ENCODE measurements around the gene SARDH.
"Not testable (repeated sequence)": the region's sequence is repeated elsewhere in the genome, so short reads cannot be mapped to it uniquely, and the experiment has no call there.

Gene SARDH

DNA sequence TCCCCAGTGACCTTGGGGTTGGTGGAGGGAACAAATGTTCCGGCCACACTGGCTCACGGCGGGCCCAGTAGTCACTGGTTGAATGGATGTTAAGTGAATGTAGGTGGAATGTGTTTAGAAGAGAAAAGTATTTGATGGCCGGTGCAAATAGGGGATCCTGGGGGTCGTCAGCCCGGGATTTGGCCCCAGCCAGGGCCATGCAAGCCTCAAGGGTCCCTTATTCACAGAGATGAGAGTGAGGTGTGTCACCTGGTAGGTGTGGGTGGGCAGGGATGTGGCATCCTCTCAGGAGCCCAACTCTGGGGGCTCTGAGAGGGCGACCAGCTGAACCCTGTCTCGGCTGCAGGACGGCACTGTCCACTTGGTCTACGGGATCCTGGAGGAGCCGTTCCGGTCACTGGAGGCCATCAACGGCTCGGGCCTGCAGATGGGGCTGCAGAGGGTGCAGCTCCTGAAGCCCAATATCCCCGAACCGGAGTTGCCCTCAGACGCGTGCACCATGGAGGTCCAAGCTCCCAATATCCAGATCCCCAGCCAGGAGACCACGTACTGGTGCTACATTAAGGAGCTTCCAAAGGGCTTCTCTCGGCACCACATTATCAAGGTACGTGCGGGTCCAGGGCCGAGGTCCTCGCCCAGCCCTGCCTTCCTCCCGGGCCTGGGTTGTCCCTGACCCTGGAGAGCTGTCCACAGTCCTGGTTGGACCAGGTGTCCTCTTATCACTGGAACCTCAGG is 96.1 kb downstream of the SARDH start:
- DNase-seq, result no peak

DNA sequence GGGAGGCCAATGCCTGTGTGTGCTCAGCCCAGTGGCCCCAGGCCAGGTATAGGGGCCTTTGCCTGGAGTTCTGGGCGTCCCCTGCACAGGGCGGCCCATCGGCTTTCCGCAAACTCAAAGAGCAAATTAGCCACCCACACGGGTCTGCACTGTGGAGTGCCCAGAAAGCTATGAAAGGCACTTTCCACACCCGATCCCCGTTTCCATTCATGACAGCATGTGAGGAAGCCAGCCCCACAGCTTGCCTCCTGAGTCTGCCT is 96.8 kb downstream of the SARDH start:
- DNase-seq, result no peak

DNA sequence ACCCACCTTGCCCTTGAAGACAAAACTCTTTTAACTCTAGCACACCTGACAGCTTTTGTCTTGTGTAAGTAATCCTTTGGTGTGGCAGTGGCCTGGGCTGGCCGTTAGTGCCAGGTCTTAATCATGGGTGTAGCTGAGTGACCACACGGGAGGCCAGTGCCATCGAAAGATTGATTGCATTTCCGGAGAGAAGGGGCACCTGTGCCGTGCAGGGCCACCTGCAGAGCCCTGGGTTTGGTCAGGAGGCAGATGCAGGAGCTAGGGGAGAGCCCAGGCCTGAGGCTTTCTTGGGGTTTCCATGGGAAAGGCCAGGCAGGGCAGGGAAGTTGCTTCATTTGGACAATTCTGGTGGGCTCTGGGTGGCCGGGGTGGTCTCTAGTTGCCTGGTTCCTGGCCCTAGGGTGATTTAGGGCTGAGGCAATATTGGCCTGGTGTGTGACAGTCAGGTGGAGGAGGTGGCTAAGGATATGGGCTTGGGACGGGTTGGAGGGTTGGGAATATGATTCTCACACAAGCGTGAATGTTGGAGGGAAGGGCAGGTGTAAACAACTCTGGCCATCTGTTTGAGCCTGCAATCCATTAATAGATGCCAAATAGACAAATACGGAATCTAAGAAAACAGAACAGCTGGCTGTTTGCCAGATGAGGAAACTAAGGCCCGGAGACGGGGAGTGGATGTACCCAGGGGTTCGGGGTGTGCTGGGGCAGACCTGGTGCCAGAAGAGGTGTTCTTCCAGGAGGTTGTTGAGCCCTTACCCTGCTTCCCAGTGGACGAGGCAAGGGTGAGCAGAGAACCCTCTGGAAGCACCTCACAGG is 97.4 kb downstream of the SARDH start:
- no peak for DNase-seq

DNA sequence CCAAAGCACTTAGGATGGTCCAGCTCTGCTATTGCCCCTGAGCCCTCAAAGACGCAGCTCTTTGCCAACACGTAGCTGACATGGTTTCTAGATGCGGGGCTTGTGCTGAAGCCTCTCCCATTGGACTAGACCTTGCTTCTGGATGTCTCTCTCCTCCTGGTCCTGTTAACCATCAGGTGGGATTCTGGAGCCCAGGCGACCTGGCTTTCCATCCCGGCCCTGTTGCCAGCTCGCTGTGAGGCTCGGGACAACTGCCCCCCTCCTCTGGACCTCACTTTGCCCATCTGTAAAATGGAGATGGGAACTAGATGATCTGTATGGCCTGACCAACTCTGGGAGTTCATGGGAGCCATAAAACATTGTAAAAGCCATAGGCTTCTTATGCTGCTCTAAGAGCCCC is 98.0 kb downstream of the SARDH start:
- DNase-seq, result no peak

DNA sequence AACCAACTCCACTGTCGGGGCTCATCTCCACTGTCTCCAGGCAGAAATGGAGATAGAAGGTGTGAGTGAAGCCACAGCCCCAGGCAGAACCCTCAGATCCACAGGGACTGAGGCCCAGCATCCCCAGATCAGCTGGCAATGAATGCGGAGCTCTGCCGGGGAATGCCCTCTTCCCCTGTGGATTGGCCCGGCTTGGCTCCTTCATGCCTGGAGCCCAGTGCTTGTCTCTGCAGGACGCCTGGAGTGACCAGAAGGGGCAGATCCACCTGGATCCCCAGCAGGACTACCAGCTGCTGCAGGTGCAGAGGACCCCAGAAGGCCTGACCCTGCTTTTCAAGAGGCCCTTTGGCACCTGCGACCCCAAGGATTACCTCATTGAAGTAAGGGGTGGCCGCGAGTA is 98.5 kb downstream of the SARDH start:
- DNase-seq, result no peak

DNA sequence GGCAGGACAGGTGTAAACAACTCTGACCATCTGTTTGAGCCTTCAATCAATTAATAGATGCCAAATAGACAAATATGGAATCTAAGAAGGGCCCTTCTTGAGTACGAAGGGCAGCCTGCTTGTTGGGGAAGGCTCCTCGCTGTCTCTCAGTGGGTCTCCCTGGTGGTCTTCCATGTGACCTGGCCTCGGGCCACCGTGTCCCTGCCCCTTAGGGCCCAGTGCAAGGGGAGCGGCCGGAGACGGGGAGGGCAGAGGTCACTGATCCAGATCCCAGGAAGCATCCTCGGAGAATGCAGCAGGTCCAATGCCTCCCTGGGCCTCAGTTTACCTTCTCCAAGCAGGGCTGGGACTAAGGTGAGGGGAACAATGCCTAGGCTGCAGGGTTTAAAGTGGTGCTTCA is 99.4 kb downstream of the SARDH start:
- DNase-seq, result no peak

DNA sequence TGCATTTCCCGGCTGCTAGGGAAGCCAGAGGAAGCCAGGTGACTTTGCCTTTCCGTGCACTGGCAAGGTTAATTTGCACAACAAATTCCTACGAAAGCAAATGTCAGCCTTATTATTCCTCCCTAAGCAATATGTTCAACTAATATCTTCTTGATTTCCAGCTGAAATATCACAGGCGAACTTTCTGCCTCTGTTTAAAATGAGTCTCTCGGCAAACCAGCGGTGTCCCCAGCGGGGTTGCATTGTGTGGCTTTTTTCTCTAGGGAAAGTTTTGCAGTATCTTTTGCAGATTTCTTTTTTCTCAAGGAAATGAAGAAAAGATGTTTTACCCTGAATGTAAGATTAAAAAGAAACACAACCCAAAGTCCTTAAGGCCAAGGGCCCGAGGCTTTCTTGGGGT is 100.1 kb downstream of the SARDH start:
- DNase-seq, result no peak

DNA sequence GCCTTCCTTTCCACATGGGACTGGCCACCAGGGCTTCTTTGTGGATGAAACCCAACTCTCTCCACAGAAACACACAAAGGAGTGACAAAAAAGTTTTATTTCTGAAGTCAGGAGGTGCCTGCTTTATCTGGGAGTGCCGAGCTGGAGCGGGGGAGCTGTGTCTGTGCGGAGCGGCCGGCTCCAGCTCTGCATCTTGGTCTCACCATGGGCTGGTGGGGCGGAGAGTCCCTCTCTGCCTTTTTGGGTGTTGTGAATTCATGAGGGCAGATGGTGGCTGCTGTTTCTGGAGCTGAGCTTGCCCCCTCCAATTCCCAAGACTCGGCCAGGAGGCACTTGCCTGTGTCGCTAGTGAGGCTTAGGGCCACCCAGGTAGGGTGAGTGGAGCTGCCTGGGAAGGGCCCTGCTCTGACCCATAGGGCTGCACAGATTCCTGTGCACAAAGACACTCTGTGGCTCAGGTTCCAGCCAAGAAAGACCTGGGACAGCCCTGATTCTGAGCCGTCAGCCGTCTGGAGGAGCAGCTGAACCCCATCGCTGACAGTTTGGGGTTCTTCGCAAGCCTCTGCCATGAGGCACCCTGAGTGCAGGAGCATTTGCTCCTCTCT is 100.6 kb downstream of the SARDH start:
- no peak for DNase-seq

DNA sequence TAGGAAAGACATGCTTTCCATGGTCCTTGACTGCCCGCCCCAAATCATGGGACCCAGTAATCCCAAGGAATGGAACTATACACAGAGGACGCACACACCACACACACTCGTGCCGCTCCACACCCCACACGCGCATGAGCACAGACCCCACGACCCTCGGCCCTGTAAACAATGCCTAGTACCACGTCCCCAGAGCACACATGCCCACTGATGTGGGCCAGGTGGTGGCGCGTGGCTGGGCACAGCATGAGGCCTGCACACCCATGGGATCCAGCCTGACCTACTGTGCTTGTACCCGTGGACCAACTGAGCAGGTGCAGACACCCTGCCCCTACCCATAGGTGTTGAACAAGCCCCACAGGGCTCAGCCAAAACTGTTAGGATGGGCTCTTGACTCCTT is 101.2 kb downstream of the SARDH start:
- DNase-seq, result no peak

DNA sequence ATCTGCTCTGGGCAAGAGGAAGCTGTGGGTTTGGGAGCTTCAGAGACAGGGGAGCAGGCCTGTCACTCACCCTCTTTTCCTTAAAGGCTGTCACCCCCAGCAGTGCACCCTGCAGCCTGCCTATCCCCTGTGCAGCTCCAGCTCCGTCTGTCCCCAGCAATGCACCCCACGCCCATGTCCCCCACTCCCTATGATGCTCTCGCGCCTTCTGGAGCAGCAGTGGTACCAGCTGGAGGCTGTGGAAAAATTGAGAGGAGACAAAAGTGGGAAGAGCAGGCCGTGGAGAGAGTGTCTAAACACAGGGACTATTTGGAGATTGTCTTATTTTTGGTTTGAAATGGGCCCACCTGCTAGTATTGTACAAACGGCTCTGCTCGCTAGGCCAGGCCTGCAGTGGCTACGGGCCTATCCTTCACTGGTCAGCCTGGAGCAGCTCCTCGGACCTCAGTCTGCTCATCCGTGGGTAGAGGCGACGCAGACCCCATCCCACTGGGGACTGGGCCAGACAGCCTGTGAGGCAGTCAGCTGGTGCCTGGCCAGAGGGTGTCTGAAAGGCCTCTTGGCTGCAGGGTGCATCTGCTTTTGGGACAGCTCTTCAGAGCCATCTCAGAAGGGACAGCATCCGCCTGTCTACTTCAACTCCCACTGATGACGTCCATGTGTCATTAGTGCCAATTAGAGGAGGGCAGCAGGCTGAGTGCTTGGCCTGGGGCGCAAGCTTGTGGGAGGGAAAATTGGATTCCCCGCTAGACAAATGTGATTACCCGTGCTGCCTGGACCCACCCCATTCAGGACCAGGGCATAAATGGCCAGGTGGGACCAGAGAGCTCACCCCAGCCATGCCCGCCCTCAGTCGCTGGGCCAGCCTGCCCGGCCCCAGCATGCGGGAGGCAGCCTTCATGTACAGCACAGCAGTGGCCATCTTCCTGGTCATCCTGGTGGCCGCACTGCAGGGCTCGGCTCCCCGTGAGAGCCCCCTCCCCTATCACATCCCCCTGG is 102.3 kb downstream of the SARDH start, which contains the start of gene DBH:
TSS of gene DBH (plus strand) at position 831 of the 999 bp plus-strand sequence. CDS start at position 840, 9 bp downstream.
- DNase-seq, result no peak

DNA sequence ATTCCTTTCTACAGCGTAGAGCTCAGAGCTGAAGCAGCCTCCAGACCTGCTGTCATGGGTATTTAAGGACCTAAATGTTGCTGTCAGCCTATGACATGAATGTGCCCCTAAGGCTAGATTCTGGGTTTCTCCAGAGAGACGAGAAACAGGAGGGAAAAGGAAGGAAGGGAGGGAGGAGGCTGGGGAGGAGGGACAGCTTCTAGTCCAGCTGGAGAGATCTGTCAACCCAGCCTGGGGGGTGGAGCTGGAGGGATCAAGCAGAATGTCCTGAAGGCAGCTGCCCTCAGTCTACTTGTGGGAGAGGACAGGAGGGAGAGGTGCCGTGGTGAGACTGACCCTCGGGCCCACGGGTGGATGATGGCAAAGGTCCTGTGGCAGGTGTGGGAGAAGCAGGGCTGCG is 103.1 kb downstream of the SARDH start:
- no peak for DNase-seq

DNA sequence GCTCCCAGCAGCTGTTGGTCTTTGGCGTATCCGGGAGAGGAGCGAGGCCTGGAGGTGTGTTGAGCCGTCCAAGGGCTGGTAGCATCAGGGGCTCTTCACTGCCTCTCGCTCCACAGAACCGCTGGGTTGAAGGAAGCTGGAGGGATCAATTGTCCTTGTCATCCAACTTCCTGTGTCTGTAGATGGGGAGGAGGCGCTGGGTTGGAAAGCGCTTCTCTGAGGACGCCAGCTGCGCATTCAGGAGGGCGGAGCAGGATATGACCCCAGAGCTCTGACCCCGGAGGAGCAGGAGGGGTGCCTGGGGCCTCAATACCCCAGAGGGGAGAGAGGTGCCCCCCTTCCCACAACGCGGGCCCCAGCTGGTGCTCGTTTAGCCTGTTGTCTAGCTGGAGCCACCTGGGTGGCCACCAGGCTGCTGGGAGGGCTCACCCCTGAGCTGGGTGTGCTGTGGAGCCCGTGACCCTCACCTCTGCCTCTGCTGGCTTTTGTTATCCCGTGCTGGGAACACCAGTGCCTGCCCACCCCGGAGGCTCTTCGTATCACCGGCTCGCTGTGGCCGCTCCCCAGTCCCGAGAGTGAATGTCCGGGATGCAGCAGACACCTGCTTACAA is 104.0 kb downstream of the SARDH start:
- DNase-seq, result no peak

DNA sequence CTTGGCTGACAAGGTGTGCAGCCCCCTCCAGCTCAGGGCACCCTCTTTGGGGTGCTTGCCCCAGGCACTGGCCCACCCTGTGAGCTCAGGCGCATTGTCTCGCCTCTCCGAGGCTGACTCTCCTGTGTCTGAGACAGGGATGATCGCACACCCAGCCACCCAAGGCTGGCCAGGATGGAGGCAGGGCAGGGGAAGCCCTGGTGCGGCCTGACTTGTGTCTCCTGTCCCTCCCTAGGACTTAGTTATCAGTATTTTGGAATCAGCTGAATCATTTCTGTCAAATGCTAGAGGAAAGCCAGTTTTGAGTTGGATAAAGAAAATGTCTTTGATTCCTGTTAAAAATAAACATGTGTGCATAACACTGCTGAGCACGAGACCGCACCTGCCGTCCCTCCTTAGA is 104.5 kb downstream of the SARDH start:
- no peak for DNase-seq

DNA sequence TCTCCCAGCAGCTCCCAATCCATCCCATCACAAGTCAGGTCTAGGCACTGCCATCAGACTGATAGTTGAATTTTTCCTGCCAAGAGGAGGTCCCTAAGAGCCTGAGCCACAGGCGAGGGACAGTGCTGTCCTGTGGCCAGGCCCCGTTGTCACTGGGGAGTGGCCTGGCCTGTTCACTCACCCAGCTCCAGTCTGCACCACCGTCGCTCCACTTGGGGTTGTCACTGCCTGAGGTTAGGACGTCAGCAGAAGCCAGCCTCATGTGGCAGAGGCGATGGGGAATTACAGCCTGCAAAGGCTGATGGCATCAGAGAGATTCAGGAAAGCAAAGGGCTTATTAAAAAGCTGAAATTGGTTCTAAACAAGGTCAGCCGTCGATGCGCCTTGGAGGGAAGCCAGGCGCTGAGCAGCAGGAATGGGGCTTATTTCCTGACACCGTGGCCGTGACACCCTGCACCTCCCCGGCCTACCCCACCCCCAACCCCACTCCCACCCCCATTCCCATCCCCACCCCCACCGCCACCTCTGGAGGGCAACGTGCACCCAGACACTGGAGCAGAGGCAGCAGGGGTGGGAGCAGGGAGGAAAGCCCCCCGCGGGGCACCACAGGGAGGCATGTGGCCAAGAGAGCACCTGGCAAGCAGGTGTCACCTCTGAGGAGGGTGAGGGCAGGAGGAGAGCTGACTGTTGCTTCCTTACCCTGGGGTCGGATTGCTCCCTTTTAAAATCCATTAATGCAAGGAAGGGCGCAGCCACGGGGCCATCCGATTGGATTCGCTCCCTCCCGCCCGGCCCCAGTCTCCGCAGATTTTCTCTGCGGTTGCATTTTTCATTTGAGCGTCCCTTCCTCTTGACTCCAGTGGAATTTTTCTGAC is 105.1 kb downstream of the SARDH start:
- no peak for DNase-seq

DNA sequence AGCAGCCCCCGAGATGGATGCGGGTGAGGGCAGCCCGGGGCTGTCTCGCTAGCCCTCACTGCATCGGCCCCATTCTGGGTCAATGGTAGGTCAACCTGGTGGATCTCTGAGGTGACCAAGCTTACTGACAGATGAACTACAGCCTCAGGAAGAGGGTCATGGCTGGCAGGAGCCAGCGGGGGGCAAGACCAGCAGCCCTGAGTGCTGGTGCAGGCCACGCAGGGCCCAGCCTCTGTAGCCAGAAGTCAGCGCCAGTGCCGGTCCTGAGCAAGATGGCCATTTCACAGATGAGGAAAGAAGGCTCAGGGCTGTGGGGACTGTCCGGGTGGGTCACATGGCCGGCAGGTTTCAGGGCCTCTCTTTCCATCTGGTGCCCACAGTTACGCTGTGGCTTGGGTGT is 107.0 kb downstream of the SARDH start:
- DNase-seq, result no peak

DNA sequence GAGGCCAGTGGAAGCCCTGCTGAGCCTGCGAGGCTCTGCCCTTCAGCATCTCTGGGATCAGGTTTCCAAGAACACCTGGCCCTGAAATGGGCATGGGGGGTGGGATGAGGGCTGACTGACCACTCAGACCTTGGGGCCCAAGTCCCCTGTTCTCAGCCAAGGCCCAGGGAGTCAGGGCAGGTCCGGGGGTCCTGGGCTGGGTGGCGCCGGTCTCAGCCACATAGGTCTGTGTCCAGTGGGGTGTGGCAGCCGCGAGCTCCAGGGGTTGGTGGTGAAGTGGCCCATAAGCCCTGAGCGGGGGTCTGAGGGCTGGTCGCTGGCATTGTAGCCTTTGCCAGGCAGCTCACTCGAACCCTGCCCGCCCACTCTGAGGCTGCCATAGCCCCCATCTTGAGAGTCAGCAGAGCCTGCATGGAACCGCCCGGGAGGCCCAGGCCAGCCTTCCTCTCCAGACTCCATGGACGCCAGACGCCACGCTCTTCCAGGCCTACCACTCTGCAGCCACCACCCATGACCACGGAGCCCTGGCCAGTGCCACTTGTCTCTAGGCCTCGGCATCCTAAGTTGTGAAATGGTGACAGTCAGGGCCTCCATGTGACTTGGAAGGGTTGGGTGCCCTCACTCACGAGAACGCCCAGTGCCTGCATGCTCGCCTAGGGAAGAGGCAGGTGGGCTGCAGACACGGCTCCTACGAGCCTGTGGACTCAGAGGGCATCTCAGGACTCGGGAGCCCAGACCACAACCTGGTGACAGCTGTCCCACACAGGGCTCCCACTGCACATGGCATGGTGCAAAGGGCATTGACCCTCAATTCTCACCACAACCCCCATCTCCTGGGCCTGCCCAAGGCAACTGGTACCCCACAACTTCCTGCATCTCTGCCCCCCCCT is 108.7 kb downstream of the SARDH start:
- DNase-seq, result no peak

DNA sequence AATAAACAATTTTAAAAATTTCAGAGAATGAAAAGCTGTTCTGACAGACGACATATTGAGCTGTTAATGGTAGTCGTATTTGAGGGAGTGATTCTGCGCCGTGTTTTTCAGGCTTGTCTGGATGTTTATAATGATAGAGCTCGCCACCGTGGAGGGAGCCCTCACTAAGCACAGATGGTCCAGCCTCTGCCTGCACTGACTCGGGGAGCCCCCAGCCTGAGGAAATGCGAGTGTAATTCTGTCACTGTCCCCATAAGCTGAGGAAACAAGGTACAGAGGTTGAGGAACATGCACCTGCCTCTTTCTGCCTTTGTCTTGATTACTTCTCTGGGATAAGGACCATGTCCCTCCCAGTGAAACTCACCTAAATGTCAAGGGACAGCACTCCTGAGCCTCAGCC is 109.4 kb downstream of the SARDH start:
- DNase-seq, result no peak

DNA sequence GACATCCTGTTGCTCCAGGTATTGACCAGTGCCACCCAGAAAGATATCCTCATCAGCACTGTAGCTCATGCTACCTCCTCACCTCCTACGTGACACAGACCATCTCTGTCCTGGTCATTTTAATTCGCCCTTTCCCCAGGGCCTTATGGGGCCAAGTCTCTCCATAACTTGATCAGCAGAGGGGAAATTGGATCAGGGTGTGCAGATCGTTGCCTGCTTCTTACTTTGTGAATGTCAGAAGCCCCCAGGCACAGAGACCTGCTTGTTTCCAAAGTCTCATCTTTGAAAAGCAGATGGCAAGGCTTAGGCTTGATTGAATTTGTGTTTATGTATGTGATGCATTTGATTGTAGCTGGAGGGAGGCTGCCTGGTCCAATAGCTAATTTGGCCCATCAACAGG is 110.8 kb downstream of the SARDH start:
- DNase-seq, result no peak

DNA sequence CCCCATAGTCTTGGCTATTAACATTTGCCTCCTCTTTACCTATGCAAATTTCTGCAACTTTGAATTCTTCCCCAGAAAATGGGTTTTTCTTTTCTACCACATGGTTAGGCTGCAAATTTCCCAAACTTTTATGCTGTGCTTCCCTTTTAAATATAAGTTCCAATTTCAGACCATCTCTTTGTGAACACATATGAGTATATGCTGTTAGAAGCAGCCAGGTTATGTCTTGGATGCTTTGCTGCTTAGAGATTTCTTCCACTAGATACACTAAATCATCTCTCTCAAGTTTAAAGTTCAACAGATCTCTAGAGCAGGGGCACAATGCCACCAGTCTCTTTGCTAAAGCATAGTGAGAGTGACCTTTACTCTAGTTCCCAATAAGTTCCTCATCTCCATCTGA is 112.1 kb downstream of the SARDH start:
- DNase-seq, result not testable (repeated sequence)

DNA sequence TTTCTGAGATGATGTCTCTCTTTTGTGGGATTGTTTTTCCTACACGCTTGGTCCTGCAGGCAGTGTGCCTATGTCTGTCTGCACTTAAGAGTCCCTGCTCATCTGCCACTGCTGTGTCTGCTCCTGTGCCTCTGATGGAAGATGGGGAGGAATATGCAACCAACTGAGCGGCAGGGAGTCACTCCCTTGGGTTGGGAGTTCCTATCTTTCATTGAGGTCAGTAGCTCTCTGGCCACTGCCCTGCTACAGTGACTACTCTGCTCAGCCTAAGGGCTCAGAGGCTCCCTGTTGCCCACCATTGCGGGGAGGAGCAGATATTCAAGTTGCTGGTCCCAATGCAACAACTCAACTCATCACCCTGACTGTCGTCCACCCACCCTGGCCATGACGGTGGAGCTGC is 115.6 kb downstream of the SARDH start:
- no peak for DNase-seq

All from amniotic stem cell (primary cell).